HepG2 (cell line): ENCODE data around the gene SNRNP48. TPM values are rescaled to one million over a fixed set of nuclear protein-coding genes. Genes with fewer than 3 reads are reported as not detected.

Source experiments
- CCAR2 ChIP-seq: fragments of 200-400 bp; formaldehyde crosslinking; optimal IDR thresholded peaks from 2 replicates; pipeline ENCODE3; 2018; ENCODE audit warnings: low read depth, mild to moderate bottlenecking, low read length, moderate library complexity
- DNMT1 ChIP-seq: sonication (generic); formaldehyde crosslinking; IDR thresholded peaks from 2 replicates; pipeline ENCODE4 v1.5.1; 2020; ENCODE audit warnings: mild to moderate bottlenecking, missing genetic modification reagents
- ELF1 ChIP-seq: sonication (generic); formaldehyde crosslinking; IDR thresholded peaks from 2 replicates; pipeline ENCODE4 v1.4.0; 2020; ENCODE audit warnings: missing genetic modification reagents
- FOXC1 ChIP-seq: sonication (generic); formaldehyde crosslinking; IDR thresholded peaks from 2 replicates; pipeline ENCODE4 v1.8.0; 2022; ENCODE audit warnings: mild to moderate bottlenecking, missing genetic modification reagents, borderline replicate concordance
- KLF9 ChIP-seq: IDR thresholded peaks from 2 replicates; pipeline ENCODE4 v1.6.1; 2016; ENCODE audit warnings: low read depth
- MBNL3 ChIP-seq: fragments of 250-450 bp; sonication (Bioruptor Pico); conservative IDR thresholded peaks from 2 replicates; pipeline ENCODE4 v1.8.0; 2022; ENCODE audit warnings: mild to moderate bottlenecking, inconsistent platforms
- MIER3 ChIP-seq: IDR thresholded peaks from 2 replicates; pipeline ENCODE4 v1.6.1; 2016; ENCODE audit warnings: missing compliant biosample characterization, borderline replicate concordance
- NCOA5 ChIP-seq: sonication (generic); formaldehyde crosslinking; IDR thresholded peaks from 2 replicates; pipeline ENCODE4 v1.4.0; 2020; ENCODE audit warnings: missing genetic modification reagents
- NCOR1 ChIP-seq: fragments of 200-600 bp; sonication (generic); IDR thresholded peaks from 2 replicates; pipeline ENCODE4 v1.7.0; 2017; ENCODE audit warnings: antibody characterized with exemption, low read length, borderline replicate concordance
- NFE2L2 ChIP-seq: fragments of 150-350 bp; IDR thresholded peaks from 2 replicates; pipeline ENCODE4 v1.6.1; 2014; ENCODE audit warnings: low read length
- PPARG ChIP-seq: conservative IDR thresholded peaks from 2 replicates; pipeline ENCODE4 v1.6.1; 2016; ENCODE audit warnings: missing biosample characterization, missing genetic modification reagents
- RFX5 ChIP-seq: IDR thresholded peaks from 2 replicates; pipeline ENCODE4 v1.6.1; 2011; ENCODE audit warnings: low read depth, low read length, improper control_type of control experiment
- SKIL ChIP-seq: sonication (generic); formaldehyde crosslinking; IDR thresholded peaks from 2 replicates; pipeline ENCODE4 v1.8.0; 2022; ENCODE audit warnings: missing genetic modification reagents, mild to moderate bottlenecking, moderate library complexity, borderline replicate concordance
- SRSF1 ChIP-seq: fragments of 200-400 bp; formaldehyde crosslinking; optimal IDR thresholded peaks from 2 replicates; pipeline ENCODE3; 2017; ENCODE audit warnings: mild to moderate bottlenecking, low read depth, low read length, moderate library complexity
- SYNCRIP ChIP-seq: fragments of 200-400 bp; formaldehyde crosslinking; IDR thresholded peaks from 2 replicates; pipeline ENCODE4 v1.6.1; 2018; ENCODE audit warnings: mild to moderate bottlenecking, low read depth, low read length; ENCODE audit not compliant: insufficient read depth
- ZBTB33 ChIP-seq: sonication (generic); formaldehyde crosslinking; IDR thresholded peaks from 2 replicates; pipeline ENCODE4 v1.4.0; 2020; ENCODE audit warnings: missing genetic modification reagents
- ZNF121 ChIP-seq: sonication (generic); formaldehyde crosslinking; IDR thresholded peaks from 2 replicates; pipeline ENCODE4 v1.5.0; 2020; ENCODE audit warnings: mild to moderate bottlenecking, missing genetic modification reagents
- ZNF20 ChIP-seq: sonication (generic); formaldehyde crosslinking; IDR thresholded peaks from 2 replicates; pipeline ENCODE4 v1.4.0; 2020; ENCODE audit warnings: mild to moderate bottlenecking, moderate library complexity, missing genetic modification reagents
- ZNF382 ChIP-seq: sonication (generic); formaldehyde crosslinking; IDR thresholded peaks from 2 replicates; pipeline ENCODE4 v1.5.0; 2020; ENCODE audit warnings: missing genetic modification reagents, mild to moderate bottlenecking, borderline replicate concordance
- ZNF781 ChIP-seq: sonication (generic); formaldehyde crosslinking; IDR thresholded peaks from 2 replicates; pipeline ENCODE4 v1.5.1; 2020; ENCODE audit warnings: borderline replicate concordance, mild to moderate bottlenecking, missing genetic modification reagents; ENCODE audit errors: not compliant biosample characterization
- ZNF792 ChIP-seq: IDR thresholded peaks from 2 replicates; pipeline ENCODE4 v1.6.1; 2016
- ZSCAN12 ChIP-seq: sonication (generic); formaldehyde crosslinking; IDR thresholded peaks from 2 replicates; pipeline ENCODE4 v1.9.0; 2021; ENCODE audit warnings: mild to moderate bottlenecking, missing genetic modification reagents
- polyA plus RNA-seq, 8 experiments: library from polyadenylated mRNA; depleted of rRNA in 3 of 8; stranded (reverse) in 7 of 8; unstranded in 1 of 8; fragments of >200 nt; fragmentation: Illumina TruSeq in 4 of 8; extraction: Trizol in 4 of 8; gene quantifications; 2 replicates each; pipeline versions ENCODE4 v1.2.1 to v1.2.3, GENCODE V29; 2011 to 2016; ENCODE audit warnings: low read depth in 4 of 8, missing spikeins in 1 of 8, mixed read lengths in 1 of 8; ENCODE audit not compliant: insufficient read depth in 1 of 8
- total RNA-seq, 5 experiments: library from RNA; depleted of rRNA; stranded (reverse); fragments of >200 nt; fragmentation: Illumina TruSeq; extraction: Trizol; gene quantifications; 2 replicates each; pipeline ENCODE4 v1.2.3, GENCODE V29; 2016; ENCODE audit warnings: low read depth in 1 of 5
- TF ChIP-seq, protein P1 (sequence below): sonication (generic); formaldehyde crosslinking; IDR thresholded peaks from 2 replicates; pipeline ENCODE4 v1.5.1; 2020; ENCODE audit warnings: mild to moderate bottlenecking, missing genetic modification reagents

The SNRNP48 gene
- total and polyA plus RNA-seq, 2 of the 13 experiments (the other 11 are each of a cell fraction or from before 2014, with no cell fraction given): 17.5 to 47.5 TPM

GRCh38 chr6:7541175-7542064 is 48.6 kb upstream of the SNRNP48 start, which contains the start of gene DSP (continued):
- no peak for TF ChIP-seq NCOA5 (CRISPR knock-in tag)
- TF ChIP-seq ZNF20: no peak
- TF ChIP-seq CCAR2: no peak
- peak; percentile 63 for TF ChIP-seq PPARG (CRISPR knock-in tag)
- TF ChIP-seq SRSF1: peak; percentile 93
- TF ChIP-seq FOXC1 (CRISPR knock-in tag): peak; percentile 38; the same call in 1 of the 2 replicates
- peak; percentile 92 for TF ChIP-seq SKIL (CRISPR knock-in tag)
- TF ChIP-seq ELF1: peak; percentile 74
- TF ChIP-seq ZBTB33: peak; percentile 34; the same call in 1 of the 2 replicates
- peak; percentile 86 for TF ChIP-seq MIER3 (CRISPR knock-in tag)
- TF ChIP-seq ZSCAN12 (CRISPR knock-in tag): peak; percentile 52; the same call in 1 of the 2 replicates
- TF ChIP-seq MBNL3 (CRISPR knock-in tag): no peak
- TF ChIP-seq, protein P1, sequence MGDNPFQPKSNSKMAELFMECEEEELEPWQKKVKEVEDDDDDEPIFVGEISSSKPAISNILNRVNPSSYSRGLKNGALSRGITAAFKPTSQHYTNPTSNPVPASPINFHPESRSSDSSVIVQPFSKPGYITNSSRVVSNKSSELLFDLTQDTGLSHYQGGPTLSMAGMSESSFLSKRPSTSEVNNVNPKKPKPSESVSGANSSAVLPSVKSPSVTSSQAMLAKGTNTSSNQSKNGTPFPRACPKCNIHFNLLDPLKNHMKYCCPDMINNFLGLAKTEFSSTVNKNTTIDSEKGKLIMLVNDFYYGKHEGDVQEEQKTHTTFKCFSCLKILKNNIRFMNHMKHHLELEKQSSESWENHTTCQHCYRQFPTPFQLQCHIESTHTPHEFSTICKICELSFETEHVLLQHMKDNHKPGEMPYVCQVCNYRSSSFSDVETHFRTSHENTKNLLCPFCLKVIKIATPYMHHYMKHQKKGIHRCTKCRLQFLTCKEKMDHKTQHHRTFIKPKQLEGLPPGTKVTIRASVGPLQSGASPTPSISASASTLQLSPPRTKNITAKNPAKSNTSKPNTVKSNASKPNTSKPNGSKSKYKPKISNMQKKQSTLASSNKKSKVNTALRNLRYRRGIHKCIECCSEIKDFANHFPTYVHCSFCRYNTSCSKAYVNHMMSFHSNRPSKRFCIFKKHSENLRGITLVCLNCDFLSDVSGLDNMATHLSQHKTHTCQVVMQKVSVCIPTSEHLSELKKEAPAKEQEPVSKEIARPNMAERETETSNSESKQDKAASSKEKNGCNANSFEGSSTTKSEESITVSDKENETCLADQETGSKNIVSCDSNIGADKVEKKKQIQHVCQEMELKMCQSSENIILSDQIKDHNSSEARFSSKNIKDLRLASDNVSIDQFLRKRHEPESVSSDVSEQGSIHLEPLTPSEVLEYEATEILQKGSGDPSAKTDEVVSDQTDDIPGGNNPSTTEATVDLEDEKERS (CRISPR knock-in tag): no peak; the same call in none of the 2 replicates
- TF ChIP-seq ZNF792 (CRISPR knock-in tag): peak; percentile 75
- 0 out of 2 replicates have a peak, but pooled peaks have one; percentile 89 for TF ChIP-seq DNMT1
- TF ChIP-seq NCOR1: peak; percentile 85; the same call in 1 of the 2 replicates
- TF ChIP-seq KLF9 (CRISPR knock-in tag): no peak
- no peak for TF ChIP-seq NFE2L2
- TF ChIP-seq SYNCRIP: no peak
- no peak for TF ChIP-seq ZNF382 (CRISPR knock-in tag)
- peak; percentile 27 for TF ChIP-seq ZNF781 (CRISPR knock-in tag)
- peak; percentile 59; the same call in 1 of the 2 replicates for TF ChIP-seq ZNF121
- TF ChIP-seq RFX5: no peak
